K562 (cell line): ENCODE data around the gene EOGT. TPM values are rescaled to one million over a fixed set of nuclear protein-coding genes. Genes with fewer than 3 reads are reported as not detected.
A peak's percentile ranks its signal among the peaks of the same experiment; 100 is the strongest.

Experiments
- ARNT ChIP-seq, 2 experiments: fragments of 450-650 bp; IDR thresholded peaks; 2 replicates each; pipeline ENCODE4 v1.6.1; 2016; ENCODE audit warnings: mild to moderate bottlenecking in 1 of 2
- CHCHD3 ChIP-seq: fragments of 250-450 bp; sonication (Bioruptor Pico); IDR thresholded peaks from 2 replicates; pipeline ENCODE4 v2.1.2; 2022; ENCODE audit warnings: mild to moderate bottlenecking
- E4F1 ChIP-seq: fragments of 250-450 bp; sonication (Bioruptor Pico); IDR thresholded peaks from 2 replicates; pipeline ENCODE4 v1.5.0; 2021; ENCODE audit warnings: mild to moderate bottlenecking, borderline replicate concordance
- FOXA3 ChIP-seq, 2 experiments: fragments of 450-650 bp in 1 of 2; sonication (generic) in 1 of 2; formaldehyde crosslinking; IDR thresholded peaks in 1 of 2; conservative IDR thresholded peaks in 1 of 2; 2 replicates each; pipeline versions ENCODE4 v1.4.0 to v1.8.0; 2020 to 2022; ENCODE audit warnings: mild to moderate bottlenecking in 2 of 2, missing genetic modification reagents in 1 of 2
- HIVEP1 ChIP-seq: fragments of 250-450 bp; sonication (Bioruptor Pico); IDR thresholded peaks from 2 replicates; pipeline ENCODE4 v1.4.0; 2020; ENCODE audit warnings: mild to moderate bottlenecking
- ILF3 ChIP-seq: fragments of 450-650 bp; IDR thresholded peaks from 2 replicates; pipeline ENCODE4 v1.6.1; 2018; ENCODE audit warnings: antibody characterized with exemption, mild to moderate bottlenecking, moderate library complexity, borderline replicate concordance
- MAZ ChIP-seq, 2 experiments: fragments of 450-650 bp in 1 of 2; sonication (generic) in 1 of 2; formaldehyde crosslinking; IDR thresholded peaks in 1 of 2; conservative IDR thresholded peaks in 1 of 2; 2 replicates each; pipeline versions ENCODE4 v1.4.0 to v1.5.0; 2020; ENCODE audit warnings: mild to moderate bottlenecking in 1 of 2, missing genetic modification reagents in 1 of 2
- MIER1 ChIP-seq: fragments of 450-650 bp; IDR thresholded peaks from 2 replicates; pipeline ENCODE4 v1.6.1; 2016; ENCODE audit warnings: antibody characterized with exemption, mild to moderate bottlenecking, low read depth
- NFIC ChIP-seq: fragments of 450-650 bp; IDR thresholded peaks from 2 replicates; pipeline ENCODE4 v1.6.1; 2017; ENCODE audit warnings: mild to moderate bottlenecking, inconsistent platforms
- NR2C1 ChIP-seq, 2 experiments: fragments of 450-650 bp; IDR thresholded peaks; 2 replicates each; pipeline ENCODE4 v1.6.1; 2017; ENCODE audit warnings: mild to moderate bottlenecking in 2 of 2, antibody characterized with exemption in 1 of 2, inconsistent platforms in 1 of 2, missing compliant biosample characterization in 1 of 2, missing genetic modification characterization in 1 of 2
- POLR2B ChIP-seq: fragments of 450-650 bp; IDR thresholded peaks from 2 replicates; pipeline ENCODE4 v1.6.1; 2018; ENCODE audit warnings: low read depth; ENCODE audit not compliant: partially characterized antibody
- PRDM10 ChIP-seq: fragments of 450-650 bp; IDR thresholded peaks from 2 replicates; pipeline ENCODE4 v1.6.1; 2018; ENCODE audit not compliant: partially characterized antibody
- SFPQ ChIP-seq: fragments of 200-400 bp; formaldehyde crosslinking; IDR thresholded peaks from 2 replicates; pipeline ENCODE4 v1.6.1; 2017; ENCODE audit warnings: mild to moderate bottlenecking, low read depth, low read length, moderate library complexity
- ZBTB49 ChIP-seq: sonication (generic); formaldehyde crosslinking; IDR thresholded peaks from 2 replicates; pipeline ENCODE4 v1.8.0; 2022; ENCODE audit warnings: missing genetic modification reagents, mild to moderate bottlenecking, borderline replicate concordance
- ZNF57 ChIP-seq: fragments of 450-650 bp; formaldehyde crosslinking; IDR thresholded peaks from 2 replicates; pipeline ENCODE4 v1.4.0; 2020; ENCODE audit warnings: mild to moderate bottlenecking, moderate library complexity
- polyA plus RNA-seq, 8 experiments: library from polyadenylated mRNA; depleted of rRNA in 4 of 8; stranded (reverse) in 5 of 8; unstranded in 3 of 8; fragments of >200 nt; fragmentation: Nextera tagmentation in 2 of 8; fragmentation: Illumina TruSeq in 1 of 8; extraction: Ambion mirVana in 2 of 8; extraction: Trizol in 1 of 8; gene quantifications; 2 replicates each; pipeline versions ENCODE4 v1.2.1 to v1.2.3, GENCODE V29; 2011 to 2014; ENCODE audit warnings: inconsistent platforms in 1 of 8, missing spikeins in 1 of 8
- total RNA-seq, 7 experiments: library from RNA; depleted of rRNA in 6 of 7; stranded (reverse); fragments of >200 nt in 6 of 7; fragmentation: Illumina TruSeq in 2 of 7; extraction: Trizol in 2 of 7; gene quantifications; 2 replicates each; pipeline versions ENCODE4 v1.2.1 to v1.2.3, GENCODE V29; 2011 to 2021; ENCODE audit warnings: low replicate concordance in 1 of 7

EOGT gene
- total and polyA plus RNA-seq, 9 of the 15 experiments (the other 6 are each of a cell fraction or from before 2014, with no cell fraction given) = 3.6 to 17.9 (median 7.4) TPM

- TF ChIP-seq PRDM10 (peak; percentile 26), NFIC (no peak), MAZ (CRISPR knock-in tag; conservative IDR thresholded peaks at IDR 0.05 in 1 of 2, IDR thresholded peaks at IDR 0.05 in 1 of 2) (no peak), ARNT (IDR thresholded peaks at IDR 0.05) (no peak), E4F1 (no peak), ZNF57 (CRISPR knock-in tag) (no peak), NR2C1 (IDR thresholded peaks at IDR 0.05) (peak; percentile 41; the same call in 1 of the 2 replicates), NR2C1 (tag; IDR thresholded peaks at IDR 0.05) (no peak), ILF3 (no peak), POLR2B (peak; percentile 71), CHCHD3 (no peak), SFPQ (no peak), HIVEP1 (no peak), ZBTB49 (CRISPR knock-in tag) (no peak), FOXA3 (CRISPR knock-in tag; conservative IDR thresholded peaks at IDR 0.05 in 1 of 2, IDR thresholded peaks at IDR 0.05 in 1 of 2) (0 out of 4 replicates have a peak, but pooled peaks of 1 of the 2 experiments have one; percentile 16), MIER1 (no peak)
These were observed 38.4 kb upstream of the EOGT start, which contains the start of gene TMF1 (continued) for GRCh38 chr3:69051756-69052471.
